GF-D8 (cell line): Measurements from ENCODE around the gene FADS1.

Source experiments
- DNase-seq: peaks from one replicate; lab custom pipeline; 2025; lab: John Stamatoyannopoulos, UW

Gene FADS1

DNA sequence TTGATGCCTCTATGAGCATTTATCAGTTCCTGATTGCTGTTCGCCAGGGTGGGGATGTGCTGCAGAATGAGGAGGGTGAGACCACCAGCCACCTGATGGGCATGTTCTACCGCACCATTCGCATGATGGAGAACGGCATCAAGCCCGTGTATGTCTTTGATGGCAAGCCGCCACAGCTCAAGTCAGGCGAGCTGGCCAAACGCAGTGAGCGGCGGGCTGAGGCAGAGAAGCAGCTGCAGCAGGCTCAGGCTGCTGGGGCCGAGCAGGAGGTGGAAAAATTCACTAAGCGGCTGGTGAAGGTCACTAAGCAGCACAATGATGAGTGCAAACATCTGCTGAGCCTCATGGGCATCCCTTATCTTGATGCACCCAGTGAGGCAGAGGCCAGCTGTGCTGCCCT, 21.3 kb downstream of the FADS1 start:
- DNase-seq = no peak

DNA sequence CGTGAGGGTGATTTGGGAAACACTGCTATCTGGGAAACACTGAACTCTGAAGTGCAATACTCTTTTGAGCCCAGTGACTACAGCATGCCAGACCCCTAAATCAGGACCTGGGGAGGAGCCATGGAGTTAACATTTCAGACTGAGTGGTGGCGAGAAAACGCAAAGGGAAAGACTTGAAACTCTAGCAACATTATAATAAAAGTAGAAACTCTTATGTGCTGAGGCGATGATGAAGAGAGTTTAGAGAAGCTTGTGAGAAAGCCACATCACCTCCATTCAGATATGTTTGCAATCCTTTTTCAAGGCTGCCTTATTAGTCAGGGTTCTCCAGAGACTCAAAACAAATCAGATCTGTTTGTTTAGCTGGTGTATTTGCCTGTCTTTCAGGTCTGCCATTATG, 22.2 kb downstream of the FADS1 start:
- no peak for DNase-seq

DNA sequence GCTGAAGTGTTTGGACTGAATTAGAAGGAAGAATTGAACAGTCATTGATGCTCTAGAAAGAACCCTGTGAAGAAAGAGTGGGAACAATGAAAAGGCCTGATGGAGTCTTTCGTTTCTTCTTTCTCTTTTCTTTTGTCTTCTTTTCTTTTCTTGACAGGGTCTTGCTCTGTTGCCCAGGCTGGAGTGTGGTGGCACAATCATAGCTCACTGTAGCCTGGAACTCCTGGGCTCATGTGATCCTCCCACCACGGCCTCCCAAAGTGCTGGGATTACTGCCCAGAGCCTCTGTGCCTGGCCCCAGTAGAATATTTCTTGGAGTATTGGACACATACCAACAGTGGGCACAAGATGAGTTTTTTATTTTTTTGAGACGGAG, 23.0 kb downstream of the FADS1 start:
- DNase-seq = no peak

GRCh38 chr11:61793083-61793828, 23.5 kb downstream of the FADS1 start:
- DNase-seq = no peak

- DNase-seq = peak; percentile 75
Measured at GRCh38 chr11:61792310-61793082, 24.3 kb downstream of the FADS1 start, which contains the start of the genes FEN1 and TMEM258. Gene FEN1 (plus strand): TSS chr11:61792911. CDS start chr11:61795362, 2,451 bp downstream. Gene TMEM258 (minus strand): TSS chr11:61792599. CDS start chr11:61792558, 41 bp downstream.

GRCh38 chr11:61791737-61792309, 25.0 kb downstream of the FADS1 start:
- no peak for DNase-seq

- DNase-seq = no peak
Measured at GRCh38 chr11:61787928-61788491, 28.8 kb downstream of the FADS1 start.

DNA sequence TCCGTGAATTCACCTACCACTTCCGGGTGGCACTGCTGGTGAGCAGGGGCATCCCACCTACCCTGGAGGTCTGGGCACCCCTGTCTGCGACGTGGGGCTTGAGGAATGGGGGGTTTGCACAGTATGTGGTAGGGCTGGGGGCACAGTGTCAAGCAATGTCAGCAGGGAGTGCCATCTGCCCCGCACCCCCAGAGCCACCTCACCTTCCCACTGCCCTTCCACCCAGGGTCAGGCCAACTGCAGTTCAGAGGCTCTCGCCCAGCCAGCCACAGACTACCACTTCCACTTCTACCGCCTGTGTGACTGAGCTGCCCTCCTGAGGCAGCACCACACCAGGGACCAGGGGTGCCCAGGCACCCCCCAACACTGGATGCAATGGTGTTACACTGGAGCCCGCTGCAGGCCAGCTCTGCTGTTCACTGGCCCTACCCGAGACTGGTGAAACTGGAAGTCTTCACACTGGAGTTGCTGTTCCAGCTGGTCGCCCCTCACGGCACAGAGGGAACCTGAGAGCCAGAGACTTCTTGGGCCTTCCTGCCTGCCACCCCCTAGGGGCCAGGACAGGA, 30.9 kb downstream of the FADS1 start:
- DNase-seq = no peak

- DNase-seq = no peak
Measured at GRCh38 chr11:61784506-61784805, 32.3 kb downstream of the FADS1 start.

GRCh38 chr11:61783717-61784505, 32.9 kb downstream of the FADS1 start:
- DNase-seq = no peak

DNA sequence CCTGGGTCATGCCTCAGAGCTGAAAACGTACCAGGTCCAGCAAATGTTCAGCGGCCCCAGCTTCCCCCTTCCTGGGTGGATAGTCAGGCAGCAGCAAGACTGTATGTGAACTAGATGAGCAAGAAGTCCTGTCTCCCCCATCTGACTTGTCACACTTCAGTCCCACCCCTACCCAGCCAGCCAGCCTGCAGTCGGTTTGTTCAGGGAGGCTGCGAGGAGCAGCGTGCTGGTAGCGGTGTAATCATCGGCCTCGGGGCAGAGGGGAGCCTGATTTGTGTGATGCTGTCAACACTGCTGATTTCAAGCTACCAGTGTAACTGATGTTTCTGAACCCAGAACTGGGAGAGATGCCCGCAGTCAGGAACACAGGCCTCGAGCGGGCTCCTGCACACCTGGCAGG, 34.0 kb downstream of the FADS1 start:
- no peak for DNase-seq

- DNase-seq = no peak
Measured at GRCh38 chr11:61782299-61782698, 34.5 kb downstream of the FADS1 start.

DNA sequence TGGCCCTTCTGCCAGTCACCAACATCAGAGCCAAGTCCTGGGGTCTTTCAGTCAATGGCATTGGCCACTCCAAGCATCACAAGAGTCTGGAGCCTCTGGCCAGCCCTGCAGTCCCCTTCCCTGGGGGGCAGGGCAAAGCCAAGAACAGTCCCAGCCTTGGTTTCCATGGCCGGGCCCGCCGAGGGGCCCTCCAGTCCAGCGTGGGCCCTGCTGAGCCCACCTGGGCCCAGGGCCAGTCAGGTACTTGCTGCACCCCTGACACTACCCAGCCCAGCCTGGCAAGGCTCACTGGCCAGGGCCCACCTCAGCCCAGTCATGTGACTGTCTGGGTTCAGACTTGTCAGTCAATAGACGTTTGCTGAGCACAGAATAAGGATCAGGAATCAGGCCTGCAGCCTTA, 35.2 kb downstream of the FADS1 start:
- DNase-seq = no peak

GRCh38 chr11:61780581-61781162, 36.1 kb downstream of the FADS1 start:
- no peak for DNase-seq

DNA sequence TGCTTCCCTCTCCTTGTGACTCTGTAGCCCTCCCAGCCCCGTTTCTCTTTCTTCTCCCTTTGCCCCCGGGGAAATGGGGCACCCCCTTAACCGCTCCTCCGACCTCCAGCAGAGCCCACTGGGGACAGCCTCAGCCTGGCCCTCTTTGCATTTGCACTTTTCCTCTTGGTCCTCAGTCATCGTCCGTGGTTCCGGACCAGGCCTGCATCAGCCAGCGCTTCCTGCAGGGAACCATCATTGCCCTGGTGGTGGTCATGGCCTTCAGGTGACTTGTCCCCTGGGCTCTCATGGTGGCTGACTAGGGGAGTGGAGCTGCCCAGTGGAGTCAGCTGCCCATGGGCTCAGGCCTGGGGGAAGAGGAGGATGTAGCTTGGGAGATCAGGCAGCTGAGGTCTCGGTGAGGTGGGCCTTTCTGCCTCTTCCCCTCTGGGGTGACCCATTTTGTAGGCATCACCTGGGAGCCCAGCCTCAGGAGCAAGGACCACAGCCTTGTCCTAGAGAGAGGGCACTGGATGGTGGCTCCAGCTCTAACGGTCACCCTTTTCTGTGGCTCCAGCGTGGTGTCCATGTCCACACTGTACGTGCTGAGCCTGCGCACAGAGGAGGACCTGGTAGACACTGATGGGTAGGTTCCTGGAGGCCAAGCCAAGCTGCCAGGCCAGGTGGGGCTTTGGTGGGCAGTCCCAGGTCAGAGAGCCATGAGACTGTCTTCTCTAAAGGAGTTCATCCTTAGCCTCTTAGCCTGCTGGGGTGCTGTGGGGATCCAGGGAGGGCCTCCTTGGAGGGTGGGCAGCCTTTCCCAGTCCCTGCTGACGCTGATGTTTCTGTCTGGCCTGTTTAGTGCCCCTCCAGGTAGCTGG, 36.9 kb downstream of the FADS1 start:
- DNase-seq = no peak

DNA sequence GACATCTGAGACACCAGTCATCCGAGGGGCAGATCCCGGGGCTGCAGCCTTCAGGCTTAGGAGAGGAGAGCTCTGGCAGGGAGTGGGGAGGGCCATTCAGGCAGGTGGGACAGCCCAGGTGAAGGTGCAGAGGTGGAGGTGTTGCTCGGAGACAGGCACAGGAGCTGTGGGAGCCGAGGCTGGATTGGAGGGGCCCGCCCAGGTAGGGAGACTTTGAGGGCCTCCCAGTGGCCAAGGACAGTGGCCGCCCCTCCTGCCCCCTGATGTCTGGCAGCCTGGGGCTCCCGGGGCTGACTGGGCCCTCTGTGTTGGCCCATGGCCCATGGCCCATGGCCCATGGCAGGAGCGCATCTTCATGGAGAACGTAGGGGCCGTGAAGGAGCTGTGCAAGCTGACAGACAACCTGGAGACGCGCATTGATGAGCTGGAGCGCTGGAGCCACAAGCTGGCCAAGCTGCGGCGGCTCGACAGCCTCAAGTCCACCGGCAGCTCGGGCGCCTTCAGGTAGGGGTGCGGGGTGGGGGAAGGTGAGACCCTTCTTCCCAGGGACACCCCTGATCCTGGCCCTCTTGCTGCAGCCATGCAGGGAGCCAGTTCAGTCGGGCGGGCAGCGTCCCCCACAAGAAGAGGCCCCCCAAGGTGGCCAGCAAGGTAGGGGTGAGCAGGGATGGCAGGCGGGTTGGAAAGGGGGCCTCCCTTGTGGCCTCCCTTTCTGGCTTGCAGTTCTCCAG, 37.7 kb downstream of the FADS1 start:
- no peak for DNase-seq

- DNase-seq = no peak
Measured at GRCh38 chr11:61778357-61778886, 38.4 kb downstream of the FADS1 start.

GRCh38 chr11:61777234-61778090, 39.3 kb downstream of the FADS1 start:
- no peak for DNase-seq
